Kasumi-1 (cell line): ENCODE measurements around the gene ADCY6.

Experiments
- DNase-seq, 2 experiments: peaks; one replicate each; lab custom pipeline; 2025; lab: John Stamatoyannopoulos, UW

ADCY6 gene

GRCh38 chr12:48788854-48789775, at the start of gene ADCY6:
ADCY6 (minus strand) TSS chr12:48789089; CDS start chr12:48783434, 5,655 bp downstream.
- peak; percentile 9 to 23 for DNase-seq

- no peak for DNase-seq
Measured at GRCh38 chr12:48838048-48838447, 49.2 kb upstream of the ADCY6 start.

- no peak for DNase-seq
Measured at GRCh38 chr12:48832321-48833060, 43.6 kb upstream of the ADCY6 start.

GRCh38 chr12:48831257-48831656, 42.4 kb upstream of the ADCY6 start:
- DNase-seq, result no peak

GRCh38 chr12:48828841-48829575, 40.1 kb upstream of the ADCY6 start:
- DNase-seq, result no peak

- DNase-seq, result no peak
Measured at GRCh38 chr12:48828293-48828692, 39.4 kb upstream of the ADCY6 start.

GRCh38 chr12:48827513-48828096, 38.7 kb upstream of the ADCY6 start:
- DNase-seq, result no peak

GRCh38 chr12:48827026-48827425, 38.1 kb upstream of the ADCY6 start:
- DNase-seq, result no peak

GRCh38 chr12:48826209-48826855, 37.4 kb upstream of the ADCY6 start:
- DNase-seq, result no peak

- DNase-seq, result no peak
Measured at GRCh38 chr12:48824905-48825304, 36.0 kb upstream of the ADCY6 start.

GRCh38 chr12:48824112-48824511, 35.2 kb upstream of the ADCY6 start:
- DNase-seq, result no peak

GRCh38 chr12:48823281-48823680, 34.4 kb upstream of the ADCY6 start:
- no peak for DNase-seq

GRCh38 chr12:48822711-48823110, 33.8 kb upstream of the ADCY6 start:
- no peak for DNase-seq

- no peak for DNase-seq
Measured at GRCh38 chr12:48822139-48822538, 33.2 kb upstream of the ADCY6 start.

GRCh38 chr12:48819986-48820725, 31.3 kb upstream of the ADCY6 start:
- DNase-seq, result peak in 1 of 2 experiments; percentile 22

- peak; percentile 10 to 25 for DNase-seq
Measured at GRCh38 chr12:48818831-48819590, 30.1 kb upstream of the ADCY6 start.

GRCh38 chr12:48817873-48818830, 29.3 kb upstream of the ADCY6 start, which contains the start of gene CACNB3:
CACNB3 (plus strand) TSS chr12:48818496; CDS start chr12:48818930, 434 bp downstream.
- DNase-seq, result peak; percentile 60 to 62

- no peak for DNase-seq
Measured at GRCh38 chr12:48816143-48816854, 27.4 kb upstream of the ADCY6 start.
